ENCODE data around the gene CAMK1G. TPM values are rescaled to one million over a fixed set of nuclear protein-coding genes. Genes with fewer than 3 reads are reported as not detected.

CAMK1G gene
- total RNA-seq, 1 donor: 0.10 TPM

GRCh38 chr1:209601809-209602657, 18.5 kb downstream of the CAMK1G start:
- H3K9me3 ChIP-seq (ENCODE audit: low read depth, low read length): no peaks in the 10 kb centered on the region
- peaks cover 3% of the 10 kb centered on the region for H3K27me3 ChIP-seq (ENCODE audit: insufficient read depth, low read length)
- no peaks in the 10 kb centered on the region for H3K4me1 ChIP-seq (ENCODE audit: insufficient read depth, low read length)
- H3K4me3 ChIP-seq (ENCODE audit: low read length): no peak overlapping the region

GRCh38 chr1:209603877-209604276, 20.4 kb downstream of the CAMK1G start:
- no peak overlapping the region for H3K4me3 ChIP-seq (ENCODE audit: low read length)
- no peaks in the 10 kb centered on the region for H3K4me1 ChIP-seq (ENCODE audit: insufficient read depth, low read length)
- peaks cover 3% of the 10 kb centered on the region for H3K27me3 ChIP-seq (ENCODE audit: insufficient read depth, low read length)
- H3K9me3 ChIP-seq (ENCODE audit: low read depth, low read length): no peaks in the 10 kb centered on the region

GRCh38 chr1:209607102-209607794, 23.7 kb downstream of the CAMK1G start:
- Histone ChIP-seq H3K4me1 (ENCODE audit: insufficient read depth, low read length) (no peaks in the 10 kb centered on the region), H3K4me3 (ENCODE audit: low read length) (no peak overlapping the region), H3K27me3 (ENCODE audit: insufficient read depth, low read length) (no peaks in the 10 kb centered on the region), H3K9me3 (ENCODE audit: low read depth, low read length) (no peaks in the 10 kb centered on the region)

GRCh38 chr1:209607795-209608178, 24.3 kb downstream of the CAMK1G start:
- no peak overlapping the region for H3K4me3 ChIP-seq (ENCODE audit: low read length)

GRCh38 chr1:209609041-209609790, 25.7 kb downstream of the CAMK1G start:
- H3K9me3 ChIP-seq (ENCODE audit: low read depth, low read length): no peaks in the 10 kb centered on the region
- H3K4me3 ChIP-seq (ENCODE audit: low read length): no peak overlapping the region
- no peaks in the 10 kb centered on the region for H3K4me1 ChIP-seq (ENCODE audit: insufficient read depth, low read length)
- no peaks in the 10 kb centered on the region for H3K27me3 ChIP-seq (ENCODE audit: insufficient read depth, low read length)

More at GRCh38 chr1:209607795-209608178, 24.3 kb downstream of the CAMK1G start:
- H3K9me3 ChIP-seq (ENCODE audit: low read depth, low read length): no peaks in the 10 kb centered on the region
- H3K27me3 ChIP-seq (ENCODE audit: insufficient read depth, low read length): no peaks in the 10 kb centered on the region
- H3K4me1 ChIP-seq (ENCODE audit: insufficient read depth, low read length): no peaks in the 10 kb centered on the region

- Histone ChIP-seq H3K9me3 (ENCODE audit: low read depth, low read length) (no peaks in the 10 kb centered on the region), H3K4me1 (ENCODE audit: insufficient read depth, low read length) (no peaks in the 10 kb centered on the region), H3K27me3 (ENCODE audit: insufficient read depth, low read length) (no peaks in the 10 kb centered on the region), H3K4me3 (ENCODE audit: low read length) (no peak overlapping the region)
Observed at GRCh38 chr1:209609791-209610630, 26.5 kb downstream of the CAMK1G start.

GRCh38 chr1:209610631-209610905, 27.1 kb downstream of the CAMK1G start:
- H3K4me1 ChIP-seq (ENCODE audit: insufficient read depth, low read length): no peaks in the 10 kb centered on the region
- H3K4me3 ChIP-seq (ENCODE audit: low read length): no peak overlapping the region
- H3K9me3 ChIP-seq (ENCODE audit: low read depth, low read length): no peaks in the 10 kb centered on the region
- H3K27me3 ChIP-seq (ENCODE audit: insufficient read depth, low read length): no peaks in the 10 kb centered on the region

GRCh38 chr1:209611771-209612570, 28.5 kb downstream of the CAMK1G start:
- Histone ChIP-seq H3K27me3 (ENCODE audit: insufficient read depth, low read length) (no peaks in the 10 kb centered on the region), H3K4me1 (ENCODE audit: insufficient read depth, low read length) (no peaks in the 10 kb centered on the region), H3K4me3 (ENCODE audit: low read length) (no peak overlapping the region), H3K9me3 (ENCODE audit: low read depth, low read length) (no peaks in the 10 kb centered on the region)

- Histone ChIP-seq H3K4me3 (ENCODE audit: low read length) (no peak overlapping the region), H3K9me3 (ENCODE audit: low read depth, low read length) (no peaks in the 10 kb centered on the region), H3K27me3 (ENCODE audit: insufficient read depth, low read length) (no peaks in the 10 kb centered on the region), H3K4me1 (ENCODE audit: insufficient read depth, low read length) (no peaks in the 10 kb centered on the region)
Observed at GRCh38 chr1:209612646-209613399, 29.3 kb downstream of the CAMK1G start.

GRCh38 chr1:209613400-209614150, 30.1 kb downstream of the CAMK1G start:
- Histone ChIP-seq H3K4me3 (ENCODE audit: low read length) (no peak overlapping the region), H3K4me1 (ENCODE audit: insufficient read depth, low read length) (no peaks in the 10 kb centered on the region), H3K9me3 (ENCODE audit: low read depth, low read length) (no peaks in the 10 kb centered on the region), H3K27me3 (ENCODE audit: insufficient read depth, low read length) (no peaks in the 10 kb centered on the region)

GRCh38 chr1:209614151-209614420, 30.6 kb downstream of the CAMK1G start:
- Histone ChIP-seq H3K9me3 (ENCODE audit: low read depth, low read length) (no peaks in the 10 kb centered on the region), H3K27me3 (ENCODE audit: insufficient read depth, low read length) (no peaks in the 10 kb centered on the region)

GRCh38 chr1:209614906-209615305, 31.4 kb downstream of the CAMK1G start:
- H3K27me3 ChIP-seq (ENCODE audit: insufficient read depth, low read length): no peaks in the 10 kb centered on the region
- H3K4me1 ChIP-seq (ENCODE audit: insufficient read depth, low read length): no peaks in the 10 kb centered on the region

More at GRCh38 chr1:209614151-209614420, 30.6 kb downstream of the CAMK1G start:
- H3K4me3 ChIP-seq (ENCODE audit: low read length): no peak overlapping the region
- H3K4me1 ChIP-seq (ENCODE audit: insufficient read depth, low read length): no peaks in the 10 kb centered on the region

GRCh38 chr1:209616366-209617046, 33.0 kb downstream of the CAMK1G start:
- no peak overlapping the region for H3K4me3 ChIP-seq (ENCODE audit: low read length)

More at GRCh38 chr1:209614906-209615305, 31.4 kb downstream of the CAMK1G start:
- Histone ChIP-seq H3K9me3 (ENCODE audit: low read depth, low read length) (no peaks in the 10 kb centered on the region), H3K4me3 (ENCODE audit: low read length) (no peak overlapping the region)

More at GRCh38 chr1:209616366-209617046, 33.0 kb downstream of the CAMK1G start:
- Histone ChIP-seq H3K9me3 (ENCODE audit: low read depth, low read length) (no peaks in the 10 kb centered on the region), H3K4me1 (ENCODE audit: insufficient read depth, low read length) (no peaks in the 10 kb centered on the region), H3K27me3 (ENCODE audit: insufficient read depth, low read length) (no peaks in the 10 kb centered on the region)
